Esophagus muscularis mucosa (tissue), 4 donors: ENCODE data around the gene OR10A3. TPM values are rescaled to one million over a fixed set of nuclear protein-coding genes. Genes with fewer than 3 reads are reported as not detected.

Experiments used
- DNase-seq: peaks from one replicate; pipeline ENCODE4 v3.0.0-alpha.2; 2017; ENCODE audit errors: extremely low spot score
- H3K27ac ChIP-seq, 4 donors: fragments of 200-600 bp; sonication (generic); replicated peaks in 1 of 4; 1 replicate in 3 of 4; 2 replicates in 1 of 4; pipeline ENCODE4 v1.5.1; 2016 to 2019; ENCODE audit warnings: mild to moderate bottlenecking in 1 of 4
- H3K27me3 ChIP-seq, 4 donors: fragments of 200-600 bp; sonication (generic); one replicate each; pipeline versions ENCODE4 v1.5.1 to v1.6.0; 2016 to 2019
- H3K36me3 ChIP-seq, 4 donors: fragments of 200-600 bp; sonication (generic); one replicate each; pipeline ENCODE4 v1.5.1; 2016 to 2019
- H3K4me1 ChIP-seq, 4 donors: fragments of 200-600 bp; sonication (generic); one replicate each; pipeline ENCODE4 v1.5.1; 2016 to 2019
- H3K4me3 ChIP-seq, 4 donors: fragments of 200-600 bp; sonication (generic); 1 replicate in 2 of 4; 2 replicates in 2 of 4; pipeline ENCODE4 v1.5.1; 2016 to 2019; ENCODE audit warnings: mild to moderate bottlenecking in 4 of 4, moderate library complexity in 1 of 4
- H3K9me3 ChIP-seq, 4 donors: fragments of 200-600 bp; sonication (generic); 1 replicate in 3 of 4; 2 replicates in 1 of 4; pipeline ENCODE4 v1.5.1; 2016 to 2019
- CTCF ChIP-seq, 3 experiments: fragments of 200-600 bp in 2 of 3; fragments of 450-650 bp in 1 of 3; sonication (generic) in 2 of 3; IDR thresholded peaks; one replicate each; pipeline ENCODE4 v1.5.1; 2017 to 2019; ENCODE audit warnings: antibody characterized with exemption in 3 of 3, mild to moderate bottlenecking in 2 of 3, moderate library complexity in 1 of 3
- EP300 ChIP-seq: sonication (generic); formaldehyde crosslinking; IDR thresholded peaks from one replicate; pipeline ENCODE4 v1.6.1; 2017; ENCODE audit warnings: antibody characterized with exemption
- POLR2A ChIP-seq: fragments of 450-650 bp; IDR thresholded peaks from one replicate; pipeline ENCODE4 v1.6.1; 2017; ENCODE audit warnings: antibody characterized with exemption, moderate library complexity, mild to moderate bottlenecking, low read depth
- POLR2AphosphoS5 ChIP-seq, 2 donors: sonication (generic); formaldehyde crosslinking; IDR thresholded peaks; one replicate each; pipeline ENCODE4 v1.6.1; 2017; ENCODE audit warnings: antibody characterized with exemption in 2 of 2
- WGBS: methylation state at CpG from one replicate; pipeline ENCODE4 v1.1.5; 2018; 5-methylcytosine and 5-hydroxymethylcytosine counted together
- intact Hi-C: fragments of 100-400 bp; cut with DNase I; formaldehyde crosslinking; loops from one replicate; pipeline ENCODE4 v1.15.1; 2023
- total RNA-seq, 4 donors: library from RNA; depleted of rRNA; stranded (reverse); fragments of >200 nt; gene quantifications; one replicate each; pipeline versions ENCODE4 v1.1.0 to v1.2.1, GENCODE V29; 2016

OR10A3 gene
- total RNA-seq, 4 donors from 2014 or later, result not detected

GRCh38 chr11:7894251-7894650 is 47.3 kb downstream of the OR10A3 start:
- H3K4me1 ChIP-seq, result peaks cover 0 to 7% (median 2%) of the 10 kb centered on the region in 4 donors
- TF ChIP-seq POLR2AphosphoS5 (IDR thresholded peaks at IDR 0.05) (no peak), CTCF (IDR thresholded peaks at IDR 0.05) (no peak), POLR2A (no peak), EP300 (no peak)
- H3K27me3 ChIP-seq, result peaks cover 0 to 3% (median 0%) of the 10 kb centered on the region in 4 donors
- no peaks in the 10 kb centered on the region for H3K36me3 ChIP-seq
- 72% methylated on average over 3 of the region's 3 CpGs for WGBS
- H3K9me3 ChIP-seq, result no peaks in the 10 kb centered on the region
- H3K27ac ChIP-seq, result no peak overlapping the region
- intact Hi-C loops, result no loop called here
- DNase-seq, result no peak
- H3K4me3 ChIP-seq, result no peak overlapping the region

- DNase-seq, result no peak
- intact Hi-C loops, result loop anchor here (2.0 kb wide), 1 partner anchor 93 kb away; the partner anchor contains the start of gene EIF3F
- H3K27ac ChIP-seq, result no peak overlapping the region
- H3K4me3 ChIP-seq, result no peak overlapping the region
- H3K9me3 ChIP-seq, result no peaks in the 10 kb centered on the region
- H3K27me3 ChIP-seq, result peaks cover 0 to 3% (median 0%) of the 10 kb centered on the region in 4 donors
- H3K36me3 ChIP-seq, result no peaks in the 10 kb centered on the region
- TF ChIP-seq POLR2AphosphoS5 (IDR thresholded peaks at IDR 0.05), result no peak
- WGBS, result 80% methylated on average over 2 of the region's 2 CpGs
- peaks cover 0 to 7% (median 2%) of the 10 kb centered on the region in 4 donors for H3K4me1 ChIP-seq
These were observed 47.7 kb downstream of the OR10A3 start for GRCh38 chr11:7893796-7894195.

GRCh38 chr11:7892840-7893254 is 48.7 kb downstream of the OR10A3 start:
- peaks cover 0 to 3% (median 0%) of the 10 kb centered on the region in 4 donors for H3K27me3 ChIP-seq
- 17% methylated on average over 2 of the region's 2 CpGs for WGBS
- H3K9me3 ChIP-seq, result no peaks in the 10 kb centered on the region
- DNase-seq, result no peak
- TF ChIP-seq CTCF (IDR thresholded peaks at IDR 0.05), result peak; percentile 54 to 76 (median 59)
- no peak for TF ChIP-seq POLR2A
- peaks cover 0 to 7% (median 2%) of the 10 kb centered on the region in 4 donors for H3K4me1 ChIP-seq
- H3K27ac ChIP-seq, result no peak overlapping the region
- H3K4me3 ChIP-seq, result no peak overlapping the region
- intact Hi-C loops, result loop anchor here (2.0 kb wide), 1 partner anchor 94 kb away; the partner anchor contains the start of gene EIF3F
- H3K36me3 ChIP-seq, result no peaks in the 10 kb centered on the region

GRCh38 chr11:7892059-7892699 is 49.3 kb downstream of the OR10A3 start:
- Histone ChIP-seq H3K4me1 (peaks cover 0 to 7% (median 2%) of the 10 kb centered on the region in 4 donors), H3K36me3 (no peaks in the 10 kb centered on the region), H3K9me3 (no peaks in the 10 kb centered on the region), H3K27me3 (peaks cover 0 to 3% (median 0%) of the 10 kb centered on the region in 4 donors), H3K4me3 (no peak overlapping the region), H3K27ac (no peak overlapping the region)
- 54% methylated on average over 6 of the region's 6 CpGs for WGBS
- intact Hi-C loops, result loop anchor here (2.0 kb wide), 1 partner anchor 95 kb away; the partner anchor contains the start of gene EIF3F
- TF ChIP-seq POLR2A, result no peak
- no peak for TF ChIP-seq POLR2AphosphoS5 (IDR thresholded peaks at IDR 0.05)
- TF ChIP-seq EP300, result no peak
- TF ChIP-seq CTCF (IDR thresholded peaks at IDR 0.05), result no peak
- no peak for DNase-seq

GRCh38 chr11:7890417-7891172 is 50.9 kb downstream of the OR10A3 start:
- Histone ChIP-seq H3K27me3 (peaks cover 0 to 3% (median 0%) of the 10 kb centered on the region in 4 donors), H3K36me3 (no peaks in the 10 kb centered on the region), H3K27ac (no peak overlapping the region), H3K4me1 (peaks cover 0 to 7% (median 2%) of the 10 kb centered on the region in 4 donors), H3K9me3 (no peaks in the 10 kb centered on the region), H3K4me3 (no peak overlapping the region)
- no peak for TF ChIP-seq CTCF (IDR thresholded peaks at IDR 0.05)
- no peak for TF ChIP-seq POLR2A
- no peak for TF ChIP-seq POLR2AphosphoS5 (IDR thresholded peaks at IDR 0.05)
- TF ChIP-seq EP300, result no peak
- DNase-seq, result no peak
- WGBS, result 21% methylated on average over 6 of the region's 6 CpGs
- intact Hi-C loops, result no loop called here
